K562 (cell line): ENCODE measurements around the gene UBE2H. TPM values are rescaled to one million over a fixed set of nuclear protein-coding genes. Genes with fewer than 3 reads are reported as not detected.

Source experiments
- ATF4 ChIP-seq: fragments of 450-650 bp; formaldehyde crosslinking; IDR thresholded peaks from 2 replicates; pipeline ENCODE4 v1.4.0; 2022; ENCODE audit warnings: mild to moderate bottlenecking, moderate library complexity
- BCOR ChIP-seq: fragments of 450-650 bp; IDR thresholded peaks from 2 replicates; pipeline ENCODE4 v1.6.1; 2016
- CHCHD3 ChIP-seq: fragments of 250-450 bp; sonication (Bioruptor Pico); IDR thresholded peaks from 2 replicates; pipeline ENCODE4 v2.1.2; 2022; ENCODE audit warnings: mild to moderate bottlenecking
- CREB5 ChIP-seq: fragments of 250-450 bp; sonication (Bioruptor Pico); IDR thresholded peaks from 2 replicates; pipeline ENCODE4 v1.5.0; 2020; ENCODE audit warnings: mild to moderate bottlenecking
- DMBX1 ChIP-seq: fragments of 250-450 bp; sonication (Bioruptor Pico); IDR thresholded peaks from 2 replicates; pipeline ENCODE4 v1.8.0; 2022; ENCODE audit warnings: inconsistent platforms, mild to moderate bottlenecking, moderate library complexity, borderline replicate concordance
- ESRRA ChIP-seq: fragments of 450-650 bp; IDR thresholded peaks from 2 replicates; pipeline ENCODE4 v1.6.1; 2014; ENCODE audit warnings: low read depth, mild to moderate bottlenecking, moderate library complexity, borderline replicate concordance
- FOXA3 ChIP-seq, 2 experiments: fragments of 450-650 bp in 1 of 2; sonication (generic) in 1 of 2; formaldehyde crosslinking; IDR thresholded peaks in 1 of 2; conservative IDR thresholded peaks in 1 of 2; 2 replicates each; pipeline versions ENCODE4 v1.4.0 to v1.8.0; 2020 to 2022; ENCODE audit warnings: mild to moderate bottlenecking in 2 of 2, missing genetic modification reagents in 1 of 2
- FOXP1 ChIP-seq: sonication (generic); formaldehyde crosslinking; IDR thresholded peaks from 2 replicates; pipeline ENCODE4 v1.8.0; 2022; ENCODE audit warnings: mild to moderate bottlenecking, missing genetic modification reagents
- KLF6 ChIP-seq: fragments of 250-450 bp; sonication (Bioruptor Pico); IDR thresholded peaks from 2 replicates; pipeline ENCODE4 v1.4.0; 2020; ENCODE audit warnings: mild to moderate bottlenecking, moderate library complexity, borderline replicate concordance
- MAZ ChIP-seq, 2 experiments: fragments of 450-650 bp in 1 of 2; sonication (generic) in 1 of 2; formaldehyde crosslinking; IDR thresholded peaks in 1 of 2; conservative IDR thresholded peaks in 1 of 2; 2 replicates each; pipeline versions ENCODE4 v1.4.0 to v1.5.0; 2020; ENCODE audit warnings: mild to moderate bottlenecking in 1 of 2, missing genetic modification reagents in 1 of 2
- PHTF2 ChIP-seq: fragments of 250-450 bp; sonication (Bioruptor Pico); IDR thresholded peaks from 2 replicates; pipeline ENCODE4 v1.5.0; 2021; ENCODE audit warnings: mild to moderate bottlenecking
- PTTG1 ChIP-seq: fragments of 450-650 bp; IDR thresholded peaks from 2 replicates; pipeline ENCODE4 v1.6.1; 2016; ENCODE audit warnings: low read depth, mild to moderate bottlenecking, missing genetic modification characterization, missing compliant biosample characterization
- SETDB1 ChIP-seq: IDR thresholded peaks from one replicate; pipeline ENCODE4 v1.6.1; 2012; ENCODE audit warnings: low read length, control low read depth, inconsistent platforms
- SIN3B ChIP-seq: fragments of 450-650 bp; IDR thresholded peaks from 2 replicates; pipeline ENCODE4 v1.6.1; 2017; ENCODE audit warnings: low read depth, mild to moderate bottlenecking, moderate library complexity
- SREBF1 ChIP-seq: fragments of 150-350 bp; IDR thresholded peaks from 2 replicates; pipeline ENCODE4 v1.6.1; 2014; ENCODE audit warnings: antibody characterized with exemption, low read depth, low read length, borderline replicate concordance
- ZBTB11 ChIP-seq, 3 experiments: fragments of 200-800 bp in 1 of 3; fragments of 250-450 bp in 1 of 3; fragments of 450-650 bp in 1 of 3; sonication (Bioruptor Pico) in 1 of 3; sonication (Bioruptor generic) in 1 of 3; formaldehyde crosslinking in 1 of 3; IDR thresholded peaks; 2 replicates each; pipeline versions ENCODE4 v1.6.1 to v1.8.0; 2016 to 2022; ENCODE audit warnings: mild to moderate bottlenecking in 2 of 3, missing genetic modification characterization in 2 of 3, missing compliant biosample characterization in 1 of 3, moderate library complexity in 1 of 3
- ZC3H11A ChIP-seq: IDR thresholded peaks from 2 replicates; pipeline ENCODE4 v1.6.1; 2012; ENCODE audit warnings: low read depth, low read length, improper control_type of control experiment
- ZNF282 ChIP-seq: sonication (generic); formaldehyde crosslinking; IDR thresholded peaks from 2 replicates; pipeline ENCODE4 v1.8.1; 2023; ENCODE audit warnings: missing genetic modification reagents
- ZNF778 ChIP-seq: fragments of 450-650 bp; formaldehyde crosslinking; IDR thresholded peaks from 2 replicates; pipeline ENCODE4 v1.4.0; 2020; ENCODE audit warnings: mild to moderate bottlenecking, moderate library complexity
- polyA plus RNA-seq, 8 experiments: library from polyadenylated mRNA; depleted of rRNA in 4 of 8; stranded (reverse) in 5 of 8; unstranded in 3 of 8; fragments of >200 nt; fragmentation: Nextera tagmentation in 2 of 8; fragmentation: Illumina TruSeq in 1 of 8; extraction: Ambion mirVana in 2 of 8; extraction: Trizol in 1 of 8; gene quantifications; 2 replicates each; pipeline versions ENCODE4 v1.2.1 to v1.2.3, GENCODE V29; 2011 to 2014; ENCODE audit warnings: inconsistent platforms in 1 of 8, missing spikeins in 1 of 8
- total RNA-seq, 7 experiments: library from RNA; depleted of rRNA in 6 of 7; stranded (reverse); fragments of >200 nt in 6 of 7; fragmentation: Illumina TruSeq in 2 of 7; extraction: Trizol in 2 of 7; gene quantifications; 2 replicates each; pipeline versions ENCODE4 v1.2.1 to v1.2.3, GENCODE V29; 2011 to 2021; ENCODE audit warnings: low replicate concordance in 1 of 7

UBE2H gene
- total and polyA plus RNA-seq, 9 of the 15 experiments (the other 6 are each of a cell fraction or from before 2014, with no cell fraction given), result 6.3 to 33.0 (median 13.3) TPM

- TF ChIP-seq ATF4 (CRISPR knock-in tag), result peak; percentile 38; the same call in 1 of the 2 replicates
- TF ChIP-seq FOXP1 (CRISPR knock-in tag), result no peak
- TF ChIP-seq MAZ (CRISPR knock-in tag; conservative IDR thresholded peaks at IDR 0.05 in 1 of 2, IDR thresholded peaks at IDR 0.05 in 1 of 2), result peak in 1 of 2 experiments; percentile 33; a peak in 1 of 4 replicates
- peak; percentile 40; the same call in 1 of the 2 replicates for TF ChIP-seq DMBX1 (CRISPR knock-in tag)
- 0 out of 2 replicates have a peak, but pooled peaks have one; percentile 47 for TF ChIP-seq ZNF282 (CRISPR knock-in tag)
- peak; percentile 27 for TF ChIP-seq ESRRA
- no peak for TF ChIP-seq CHCHD3
- 0 out of 2 replicates have a peak, but pooled peaks have one; percentile 15 for TF ChIP-seq BCOR
- TF ChIP-seq PTTG1 (tag), result no peak
- 0 out of 4 replicates have a peak, but pooled peaks of 1 of the 2 experiments have one; percentile 11 for TF ChIP-seq FOXA3 (CRISPR knock-in tag; conservative IDR thresholded peaks at IDR 0.05 in 1 of 2, IDR thresholded peaks at IDR 0.05 in 1 of 2)
- peak; percentile 65; the same call in 1 of the 2 replicates for TF ChIP-seq KLF6 (CRISPR knock-in tag)
- TF ChIP-seq ZC3H11A, result 0 out of 2 replicates have a peak, but pooled peaks have one; percentile 42
- no peak for TF ChIP-seq SIN3B
- TF ChIP-seq ZBTB11 (CRISPR knock-in tag; IDR thresholded peaks at IDR 0.05), result 0 out of 6 replicates have a peak, but pooled peaks of 1 of the 3 experiments have one; percentile 2
- no peak for TF ChIP-seq SETDB1
- TF ChIP-seq SREBF1, result no peak
- no peak for TF ChIP-seq PHTF2 (CRISPR knock-in tag)
- TF ChIP-seq ZNF778 (CRISPR knock-in tag), result no peak
- TF ChIP-seq CREB5, result no peak
These were observed 122.8 kb downstream of the UBE2H start (continued) for GRCh38 chr7:129829737-129830631.
